ENCODE results near the gene NRIP1.

The NRIP1 gene

GRCh38 chr21:15042531-15042930, 22.3 kb downstream of the NRIP1 start:
- Histone ChIP-seq H3K9ac (ENCODE audit: low read length) (no peak overlapping the region), H3K79me2 (ENCODE audit: insufficient read depth, low read length) (no peaks in the 10 kb centered on the region), H3K9me2 (replicated peaks; ENCODE audit: insufficient read depth, low read length) (no peaks in the 10 kb centered on the region), H3K4me2 (ENCODE audit: low read depth, low read length, poor library complexity, severe bottlenecking) (no peak overlapping the region), H3F3A (ENCODE audit: insufficient read depth) (no peaks in the 10 kb centered on the region), H3K4me3 (ENCODE audit: insufficient read depth, low read length, poor library complexity, severe bottlenecking) (no peak overlapping the region), H3K27me3 (ENCODE audit: low read length) (no peaks in the 10 kb centered on the region), H2AFZ (ENCODE audit: low read depth, low read length, severe bottlenecking) (no peak overlapping the region), H4K20me1 (ENCODE audit: low read depth, low read length) (no peaks in the 10 kb centered on the region), H3K27ac (ENCODE audit: low read depth, low read length) (no peak overlapping the region), H3K36me3 (ENCODE audit: low read length) (no peaks in the 10 kb centered on the region), H3K9me3 (ENCODE audit: insufficient read depth, low read length) (no peaks in the 10 kb centered on the region)
- TF ChIP-seq, protein P1, sequence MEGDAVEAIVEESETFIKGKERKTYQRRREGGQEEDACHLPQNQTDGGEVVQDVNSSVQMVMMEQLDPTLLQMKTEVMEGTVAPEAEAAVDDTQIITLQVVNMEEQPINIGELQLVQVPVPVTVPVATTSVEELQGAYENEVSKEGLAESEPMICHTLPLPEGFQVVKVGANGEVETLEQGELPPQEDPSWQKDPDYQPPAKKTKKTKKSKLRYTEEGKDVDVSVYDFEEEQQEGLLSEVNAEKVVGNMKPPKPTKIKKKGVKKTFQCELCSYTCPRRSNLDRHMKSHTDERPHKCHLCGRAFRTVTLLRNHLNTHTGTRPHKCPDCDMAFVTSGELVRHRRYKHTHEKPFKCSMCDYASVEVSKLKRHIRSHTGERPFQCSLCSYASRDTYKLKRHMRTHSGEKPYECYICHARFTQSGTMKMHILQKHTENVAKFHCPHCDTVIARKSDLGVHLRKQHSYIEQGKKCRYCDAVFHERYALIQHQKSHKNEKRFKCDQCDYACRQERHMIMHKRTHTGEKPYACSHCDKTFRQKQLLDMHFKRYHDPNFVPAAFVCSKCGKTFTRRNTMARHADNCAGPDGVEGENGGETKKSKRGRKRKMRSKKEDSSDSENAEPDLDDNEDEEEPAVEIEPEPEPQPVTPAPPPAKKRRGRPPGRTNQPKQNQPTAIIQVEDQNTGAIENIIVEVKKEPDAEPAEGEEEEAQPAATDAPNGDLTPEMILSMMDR (IDR thresholded peaks at IDR 0.05; ENCODE audit: insufficient read depth, low read length, poor library complexity, severe bottlenecking): no peak

- Histone ChIP-seq H3K27me3 (ENCODE audit: low read length) (no peaks in the 10 kb centered on the region), H3F3A (ENCODE audit: insufficient read depth) (no peaks in the 10 kb centered on the region), H3K9me2 (replicated peaks; ENCODE audit: insufficient read depth, low read length) (no peaks in the 10 kb centered on the region), H3K36me3 (ENCODE audit: low read length) (no peaks in the 10 kb centered on the region), H2AFZ (ENCODE audit: low read depth, low read length, severe bottlenecking) (no peak overlapping the region), H3K79me2 (ENCODE audit: insufficient read depth, low read length) (no peaks in the 10 kb centered on the region), H3K4me3 (ENCODE audit: insufficient read depth, low read length, poor library complexity, severe bottlenecking) (no peak overlapping the region), H3K27ac (ENCODE audit: low read depth, low read length) (no peak overlapping the region), H3K9ac (ENCODE audit: low read length) (no peak overlapping the region), H3K4me2 (ENCODE audit: low read depth, low read length, poor library complexity, severe bottlenecking) (no peak overlapping the region), H4K20me1 (ENCODE audit: low read depth, low read length) (no peaks in the 10 kb centered on the region), H3K9me3 (ENCODE audit: insufficient read depth, low read length) (no peaks in the 10 kb centered on the region)
- TF ChIP-seq, protein P1 (IDR thresholded peaks at IDR 0.05; ENCODE audit: insufficient read depth, low read length, poor library complexity, severe bottlenecking): no peak
- TF ChIP-seq EZH2phosphoT487 (conservative IDR thresholded peaks at IDR 0.05; ENCODE audit: low read length): no peak
These were observed 25.0 kb downstream of the NRIP1 start for GRCh38 chr21:15039607-15040299.

DNA sequence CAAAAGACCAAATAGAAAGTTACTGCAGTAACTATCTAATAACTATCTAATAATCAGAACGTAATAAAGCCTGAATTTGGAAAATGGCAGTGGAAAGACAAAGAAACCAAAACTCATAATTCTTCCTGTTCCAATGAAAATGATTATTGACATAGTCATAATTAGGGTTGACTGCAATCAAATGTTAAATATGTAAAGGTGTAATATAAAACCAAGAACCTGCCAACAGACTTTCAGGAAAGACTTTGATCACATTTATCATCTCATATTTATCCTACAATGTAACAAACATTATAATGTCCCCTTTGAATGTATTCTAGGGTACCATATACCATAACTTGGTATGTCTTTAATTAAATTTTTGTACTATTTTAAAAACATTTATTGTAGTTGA, 26.9 kb downstream of the NRIP1 start:
- no peak overlapping the region for H3K4me3 ChIP-seq (ENCODE audit: insufficient read depth, low read length, poor library complexity, severe bottlenecking)
- H3K9me3 ChIP-seq (ENCODE audit: insufficient read depth, low read length): no peaks in the 10 kb centered on the region
- H3F3A ChIP-seq (ENCODE audit: insufficient read depth): no peaks in the 10 kb centered on the region
- H3K27me3 ChIP-seq (ENCODE audit: low read length): no peaks in the 10 kb centered on the region
- no peak overlapping the region for H2AFZ ChIP-seq (ENCODE audit: low read depth, low read length, severe bottlenecking)
- TF ChIP-seq EZH2phosphoT487 (conservative IDR thresholded peaks at IDR 0.05; ENCODE audit: low read length): no peak
- TF ChIP-seq, protein P1 (IDR thresholded peaks at IDR 0.05; ENCODE audit: insufficient read depth, low read length, poor library complexity, severe bottlenecking): no peak
- H3K4me2 ChIP-seq (ENCODE audit: low read depth, low read length, poor library complexity, severe bottlenecking): no peak overlapping the region
- H3K9me2 ChIP-seq (replicated peaks; ENCODE audit: insufficient read depth, low read length): no peaks in the 10 kb centered on the region
- H3K27ac ChIP-seq (ENCODE audit: low read depth, low read length): no peak overlapping the region
- no peaks in the 10 kb centered on the region for H3K79me2 ChIP-seq (ENCODE audit: insufficient read depth, low read length)
- no peaks in the 10 kb centered on the region for H3K36me3 ChIP-seq (ENCODE audit: low read length)
- H4K20me1 ChIP-seq (ENCODE audit: low read depth, low read length): no peaks in the 10 kb centered on the region
- no peak overlapping the region for H3K9ac ChIP-seq (ENCODE audit: low read length)

Data from SU-DHL-6 (cell line).